ENCODE data around the gene GRIN1.

GRIN1 gene

GRCh38 chr9:137201205-137201868 lies 62.4 kb downstream of the GRIN1 start:
- no peak for TF ChIP-seq EZH2phosphoT487 (conservative IDR thresholded peaks at IDR 0.05; ENCODE audit: low read length)
- H3K79me2 ChIP-seq (ENCODE audit: insufficient read depth, low read length), result peaks cover 23% of the 10 kb centered on the region
- peaks cover 12% of the 10 kb centered on the region for H3F3A ChIP-seq (ENCODE audit: insufficient read depth)
- peak overlapping the region; percentile 62 for H3K27ac ChIP-seq (ENCODE audit: low read depth, low read length)
- H3K4me2 ChIP-seq (ENCODE audit: low read depth, low read length, poor library complexity, severe bottlenecking), result peak overlapping the region; percentile 69
- H3K9ac ChIP-seq (ENCODE audit: low read length), result peak overlapping the region; percentile 80
- H3K36me3 ChIP-seq (ENCODE audit: low read length), result no peaks in the 10 kb centered on the region
- H4K20me1 ChIP-seq (ENCODE audit: low read depth, low read length), result no peaks in the 10 kb centered on the region
- peak overlapping the region; percentile 68 for H3K4me3 ChIP-seq (ENCODE audit: insufficient read depth, low read length, poor library complexity, severe bottlenecking)
- no peaks in the 10 kb centered on the region for H3K9me2 ChIP-seq (replicated peaks; ENCODE audit: insufficient read depth, low read length)
- H2AFZ ChIP-seq (ENCODE audit: low read depth, low read length, severe bottlenecking), result no peak overlapping the region
- H3K9me3 ChIP-seq (ENCODE audit: insufficient read depth, low read length), result no peaks in the 10 kb centered on the region
- no peaks in the 10 kb centered on the region for H3K27me3 ChIP-seq (ENCODE audit: low read length)

DNA sequence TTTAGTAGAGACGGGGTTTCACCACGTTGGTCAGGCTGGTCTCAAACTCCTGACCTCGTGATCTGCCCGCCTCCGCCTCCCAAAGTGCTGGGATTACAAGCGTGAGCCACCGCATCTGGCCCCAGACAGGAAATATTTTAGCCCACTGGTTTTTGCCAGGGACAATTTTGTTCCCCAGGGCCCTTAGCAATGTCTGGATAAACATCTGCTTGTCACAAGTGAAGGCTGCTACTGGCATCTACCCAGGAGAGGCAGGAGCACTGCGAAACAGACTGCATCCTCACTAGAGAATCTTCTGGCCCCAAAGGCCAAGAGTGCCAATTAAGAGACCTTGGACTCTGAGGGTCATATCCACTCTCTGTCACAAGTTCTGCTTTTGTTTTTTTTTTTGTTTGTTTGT lies 64.0 kb downstream of the GRIN1 start:
- Histone ChIP-seq H3K36me3 (ENCODE audit: low read length) (no peaks in the 10 kb centered on the region), H2AFZ (ENCODE audit: low read depth, low read length, severe bottlenecking) (no peak overlapping the region), H3F3A (ENCODE audit: insufficient read depth) (peaks cover 12% of the 10 kb centered on the region), H3K4me3 (ENCODE audit: insufficient read depth, low read length, poor library complexity, severe bottlenecking) (no peak overlapping the region), H4K20me1 (ENCODE audit: low read depth, low read length) (no peaks in the 10 kb centered on the region), H3K27me3 (ENCODE audit: low read length) (no peaks in the 10 kb centered on the region), H3K9me3 (ENCODE audit: insufficient read depth, low read length) (no peaks in the 10 kb centered on the region), H3K4me2 (ENCODE audit: low read depth, low read length, poor library complexity, severe bottlenecking) (peak overlapping the region; percentile 32), H3K27ac (ENCODE audit: low read depth, low read length) (peak overlapping the region; percentile 8; the same call in 1 of the 2 replicates), H3K9me2 (replicated peaks; ENCODE audit: insufficient read depth, low read length) (no peaks in the 10 kb centered on the region), H3K9ac (ENCODE audit: low read length) (0 out of 2 replicates have a peak overlapping the region, but pooled peaks have one; percentile 2), H3K79me2 (ENCODE audit: insufficient read depth, low read length) (peaks cover 31% of the 10 kb centered on the region)
- TF ChIP-seq, protein P1, sequence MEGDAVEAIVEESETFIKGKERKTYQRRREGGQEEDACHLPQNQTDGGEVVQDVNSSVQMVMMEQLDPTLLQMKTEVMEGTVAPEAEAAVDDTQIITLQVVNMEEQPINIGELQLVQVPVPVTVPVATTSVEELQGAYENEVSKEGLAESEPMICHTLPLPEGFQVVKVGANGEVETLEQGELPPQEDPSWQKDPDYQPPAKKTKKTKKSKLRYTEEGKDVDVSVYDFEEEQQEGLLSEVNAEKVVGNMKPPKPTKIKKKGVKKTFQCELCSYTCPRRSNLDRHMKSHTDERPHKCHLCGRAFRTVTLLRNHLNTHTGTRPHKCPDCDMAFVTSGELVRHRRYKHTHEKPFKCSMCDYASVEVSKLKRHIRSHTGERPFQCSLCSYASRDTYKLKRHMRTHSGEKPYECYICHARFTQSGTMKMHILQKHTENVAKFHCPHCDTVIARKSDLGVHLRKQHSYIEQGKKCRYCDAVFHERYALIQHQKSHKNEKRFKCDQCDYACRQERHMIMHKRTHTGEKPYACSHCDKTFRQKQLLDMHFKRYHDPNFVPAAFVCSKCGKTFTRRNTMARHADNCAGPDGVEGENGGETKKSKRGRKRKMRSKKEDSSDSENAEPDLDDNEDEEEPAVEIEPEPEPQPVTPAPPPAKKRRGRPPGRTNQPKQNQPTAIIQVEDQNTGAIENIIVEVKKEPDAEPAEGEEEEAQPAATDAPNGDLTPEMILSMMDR (IDR thresholded peaks at IDR 0.05; ENCODE audit: insufficient read depth, low read length, poor library complexity, severe bottlenecking), result no peak
- no peak for TF ChIP-seq EZH2phosphoT487 (conservative IDR thresholded peaks at IDR 0.05; ENCODE audit: low read length)

GRCh38 chr9:137204731-137205125 lies 65.8 kb downstream of the GRIN1 start:
- Histone ChIP-seq H3K4me3 (ENCODE audit: insufficient read depth, low read length, poor library complexity, severe bottlenecking) (peak overlapping the region; percentile 69), H3F3A (ENCODE audit: insufficient read depth) (peaks cover 12% of the 10 kb centered on the region), H4K20me1 (ENCODE audit: low read depth, low read length) (no peaks in the 10 kb centered on the region), H3K4me2 (ENCODE audit: low read depth, low read length, poor library complexity, severe bottlenecking) (peak overlapping the region; percentile 78), H2AFZ (ENCODE audit: low read depth, low read length, severe bottlenecking) (no peak overlapping the region), H3K9me2 (replicated peaks; ENCODE audit: insufficient read depth, low read length) (no peaks in the 10 kb centered on the region), H3K79me2 (ENCODE audit: insufficient read depth, low read length) (peaks cover 31% of the 10 kb centered on the region), H3K9ac (ENCODE audit: low read length) (peak overlapping the region; percentile 99), H3K27me3 (ENCODE audit: low read length) (no peaks in the 10 kb centered on the region), H3K9me3 (ENCODE audit: insufficient read depth, low read length) (no peaks in the 10 kb centered on the region), H3K27ac (ENCODE audit: low read depth, low read length) (no peak overlapping the region), H3K36me3 (ENCODE audit: low read length) (no peaks in the 10 kb centered on the region)
- TF ChIP-seq EZH2phosphoT487 (conservative IDR thresholded peaks at IDR 0.05; ENCODE audit: low read length), result no peak
- TF ChIP-seq, protein P1 (IDR thresholded peaks at IDR 0.05; ENCODE audit: insufficient read depth, low read length, poor library complexity, severe bottlenecking), result no peak

Measured in SU-DHL-6 (cell line).